ENCODE data around the gene ALG12. TPM values are rescaled to one million over a fixed set of nuclear protein-coding genes. Genes with fewer than 3 reads are reported as not detected.

ALG12 gene
- total and polyA plus RNA-seq, 2 of the 8 experiments (the other 6 are each of a cell fraction or from before 2014, with no cell fraction given) = 13.4 to 22.5 TPM

DNA sequence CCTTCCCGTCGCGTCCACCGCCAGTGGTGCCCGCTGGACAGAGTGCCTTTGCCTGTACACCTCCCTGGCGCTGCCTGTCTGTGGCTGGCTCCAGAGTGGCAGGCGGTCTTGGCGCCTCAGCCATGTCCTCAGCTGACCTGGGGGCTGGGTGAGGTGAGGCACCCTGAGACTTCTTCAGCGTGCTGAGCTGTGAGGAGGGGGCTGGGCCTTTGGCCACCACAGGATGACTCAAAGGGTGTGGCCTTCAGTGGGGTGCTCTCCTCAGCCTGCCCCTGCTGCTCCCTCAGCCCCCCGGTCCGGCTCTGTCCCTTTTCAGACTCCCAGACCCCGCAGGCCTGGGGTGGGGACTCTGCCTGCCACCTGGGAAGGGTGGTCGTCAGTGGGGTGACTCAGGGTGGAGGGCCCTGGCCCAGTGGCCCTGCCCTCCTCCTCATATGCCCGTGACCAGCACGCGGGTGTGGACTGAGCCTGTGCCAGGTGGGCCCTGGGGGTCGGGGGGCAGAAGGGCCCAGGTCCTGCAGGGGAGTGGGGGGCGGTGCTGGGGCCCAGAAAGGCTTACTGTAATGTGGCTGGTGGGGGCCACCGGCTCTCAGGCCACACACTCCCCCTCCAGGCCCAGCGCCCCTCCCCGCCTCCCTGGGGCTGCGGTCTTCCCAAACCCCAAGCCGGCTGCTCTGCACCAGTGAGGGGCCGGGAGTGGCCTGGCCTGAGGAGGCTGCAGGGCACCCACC lies 16.1 kb upstream of the ALG12 start:
- H3K79me2 ChIP-seq (ENCODE audit: control insufficient read depth in 1 of 2, insufficient read depth in 2 of 2, low read length in 2 of 2) = no peaks in the 10 kb centered on the region
- no peak overlapping the region for H4K8ac ChIP-seq (ENCODE audit: extremely low read depth, insufficient read depth, low read length)
- H3K9ac ChIP-seq (replicated peaks in 1 of 4; ENCODE audit: extremely low read depth in 1 of 4, low read depth in 3 of 4, low read length in 3 of 4) = no peak overlapping the region
- peaks cover 5 to 21% (median 11%) of the 10 kb centered on the region in 4 experiments for H3K4me1 ChIP-seq (replicated peaks in 1 of 4; ENCODE audit: control insufficient read depth in 3 of 4, insufficient read depth in 4 of 4, low read length in 3 of 4)
- peaks cover 0 to 7% of the 10 kb centered on the region in 2 experiments for H4K20me1 ChIP-seq (replicated peaks in 1 of 2; ENCODE audit: control insufficient read depth in 1 of 2, insufficient read depth in 2 of 2, low read length in 2 of 2)
- peak overlapping the region; percentile 91 for H3K4ac ChIP-seq (replicated peaks; ENCODE audit: insufficient read length, low read depth, low read length)
- H3K79me1 ChIP-seq (ENCODE audit: low read depth, low read length) = no peaks in the 10 kb centered on the region; the same call in 1 of the 2 replicates
- H3K9me3 ChIP-seq (ENCODE audit: insufficient read depth in 2 of 2, low read depth in 1 of 2, low read length in 1 of 2) = no peaks in the 10 kb centered on the region
- peaks cover 8% of the 10 kb centered on the region; the same call in 1 of the 2 replicates for H3K23me2 ChIP-seq (ENCODE audit: low read depth, low read length)
- no peak overlapping the region for H2BK120ac ChIP-seq (replicated peaks; ENCODE audit: low read depth, low read length)
- H3K36me3 ChIP-seq (ENCODE audit: control insufficient read depth in 2 of 4, insufficient read depth in 4 of 4, low read length in 3 of 4) = no peaks in the 10 kb centered on the region
- H3K14ac ChIP-seq (ENCODE audit: insufficient read length) = no peak overlapping the region
- no peak overlapping the region for H2AFZ ChIP-seq (ENCODE audit: low read length)
- H3K4me2 ChIP-seq (ENCODE audit: insufficient read depth in 1 of 2, low read depth in 2 of 2, low read length in 2 of 2) = peak overlapping the region; percentile 54 to 76; a peak in 3 of 4 replicates
- FAIRE-seq (no peak), DNase-seq (ENCODE audit: low read depth in 1 of 2, low spot score in 2 of 2) (no peak)
- H3K18ac ChIP-seq (ENCODE audit: extremely low read depth, low read length) = no peak overlapping the region; the same call in 1 of the 2 replicates
- no peak overlapping the region for H3K23ac ChIP-seq (ENCODE audit: insufficient read length)
- H2BK20ac ChIP-seq (ENCODE audit: low read length) = peak overlapping the region; percentile 86; the same call in 1 of the 2 replicates
- H3K27me3 ChIP-seq (replicated peaks in 1 of 4; ENCODE audit: control insufficient read depth in 3 of 4, extremely low read depth in 1 of 4, insufficient read depth in 3 of 4, low read length in 3 of 4) = peaks cover 0 to 11% (median 9%) of the 10 kb centered on the region in 4 experiments; a peak in 6 of 7 replicates
- peak overlapping the region in 2 of 4 experiments; percentile 21 to 61; a peak in 3 of 8 replicates for H3K4me3 ChIP-seq (ENCODE audit: extremely low read depth in 1 of 4, insufficient read depth in 2 of 4, low read depth in 3 of 4, low read length in 4 of 4)
- 80% methylated on average over 20 of the region's 24 CpGs; no CpG with 5 or more reads in 1 of the 2 experiments for WGBS, 2 experiments (ENCODE audit: extremely low coverage in 1 of 2, insufficient coverage in 1 of 2, insufficient read length in 1 of 2, insufficient replicate concordance in 2 of 2, low coverage in 1 of 2, low lambda C conversion rate in 2 of 2, missing lambda C conversion rate in 1 of 2)
- CTCF ChIA-PET (ENCODE audit: partially characterized antibody) = interaction anchor here (0.6 to 5.2 kb wide), 5 partner anchors 42 to 515 kb away, joined by 3 to 54 read pairs (median 3); no protein-coding TSS in a partner anchor
- peak overlapping the region; percentile 46; the same call in 1 of the 2 replicates for H2BK15ac ChIP-seq (ENCODE audit: low read length)
- H4K5ac ChIP-seq (ENCODE audit: insufficient read length, low read depth, low read length) = no peak overlapping the region
- POLR2A ChIA-PET (ENCODE audit: partially characterized antibody) = interaction anchor here (1.3 to 1.5 kb wide), 3 partner anchors 16 to 96 kb away, joined by 3 to 5 read pairs (median 4); partner anchors contain the start of genes ALG12, CRELD2 and PIM3
- H2BK5ac ChIP-seq (ENCODE audit: low read depth, low read length) = no peak overlapping the region
- no peak overlapping the region for H4K91ac ChIP-seq (replicated peaks; ENCODE audit: insufficient read length, low read length)
- no peak overlapping the region for H3K56ac ChIP-seq (replicated peaks; ENCODE audit: insufficient read length, low read depth, low read length)
- peak overlapping the region; percentile 75; the same call in 1 of the 2 replicates for H2BK12ac ChIP-seq (ENCODE audit: low read depth, low read length)
- H3K27ac ChIP-seq (ENCODE audit: low read depth, low read length) = no peak overlapping the region
- no peak overlapping the region for H2AK5ac ChIP-seq (ENCODE audit: low read depth, low read length)
- TF ChIP-seq, protein P1, sequence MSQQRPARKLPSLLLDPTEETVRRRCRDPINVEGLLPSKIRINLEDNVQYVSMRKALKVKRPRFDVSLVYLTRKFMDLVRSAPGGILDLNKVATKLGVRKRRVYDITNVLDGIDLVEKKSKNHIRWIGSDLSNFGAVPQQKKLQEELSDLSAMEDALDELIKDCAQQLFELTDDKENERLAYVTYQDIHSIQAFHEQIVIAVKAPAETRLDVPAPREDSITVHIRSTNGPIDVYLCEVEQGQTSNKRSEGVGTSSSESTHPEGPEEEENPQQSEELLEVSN (IDR thresholded peaks at IDR 0.05) = no peak
- no peak for TF ChIP-seq SP2 (IDR thresholded peaks at IDR 0.05; ENCODE audit: low read length)
- no peak for TF ChIP-seq SP4 (IDR thresholded peaks at IDR 0.05; ENCODE audit: low read length)
- TF ChIP-seq HDAC6 (IDR thresholded peaks at IDR 0.05; ENCODE audit: low read depth, low read length) = no peak
- TF ChIP-seq, protein P2, sequence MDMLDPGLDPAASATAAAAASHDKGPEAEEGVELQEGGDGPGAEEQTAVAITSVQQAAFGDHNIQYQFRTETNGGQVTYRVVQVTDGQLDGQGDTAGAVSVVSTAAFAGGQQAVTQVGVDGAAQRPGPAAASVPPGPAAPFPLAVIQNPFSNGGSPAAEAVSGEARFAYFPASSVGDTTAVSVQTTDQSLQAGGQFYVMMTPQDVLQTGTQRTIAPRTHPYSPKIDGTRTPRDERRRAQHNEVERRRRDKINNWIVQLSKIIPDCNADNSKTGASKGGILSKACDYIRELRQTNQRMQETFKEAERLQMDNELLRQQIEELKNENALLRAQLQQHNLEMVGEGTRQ (IDR thresholded peaks at IDR 0.05; ENCODE audit: low read length) = no peak
- no peak for TF ChIP-seq ATF2 (IDR thresholded peaks at IDR 0.05; ENCODE audit: low read length)
- TF ChIP-seq RAD21 (IDR thresholded peaks at IDR 0.05 in 1 of 2, conservative IDR thresholded peaks at IDR 0.05 in 1 of 2; ENCODE audit: low read depth in 2 of 2, low read length in 2 of 2) = no peak
- no peak for TF ChIP-seq CREB1 (IDR thresholded peaks at IDR 0.05)

Measured in H1 (cell line).